Mesenchymal stem cell (in vitro differentiated cells and primary cell): ENCODE data around the gene ABCG5.

ENCODE experiments used
- DNase-seq: peaks from one replicate; pipeline ENCODE4 v3.0.0-alpha.2; 2013
- H2AFZ ChIP-seq: one replicate; pipeline ENCODE4 v1.6.1; 2013; ENCODE audit warnings: low read depth, mild to moderate bottlenecking, control low read depth, inconsistent platforms, low read length, moderate library complexity
- H2AK5ac ChIP-seq: 2 replicates; pipeline ENCODE4 v1.6.1; 2013; ENCODE audit warnings: low read length, moderate library complexity, mild to moderate bottlenecking, inconsistent platforms; ENCODE audit not compliant: severe bottlenecking
- H2BK120ac ChIP-seq: one replicate; pipeline ENCODE4 v1.6.1; 2013; ENCODE audit warnings: low read depth, mild to moderate bottlenecking, inconsistent platforms, low read length, moderate library complexity
- H2BK12ac ChIP-seq, 2 experiments: one replicate each; pipeline ENCODE4 v1.6.1; 2013; ENCODE audit warnings: inconsistent platforms in 2 of 2, low read length in 2 of 2, mild to moderate bottlenecking in 2 of 2, moderate library complexity in 2 of 2, control low read depth in 1 of 2
- H2BK15ac ChIP-seq: one replicate; pipeline ENCODE4 v1.6.1; 2013; ENCODE audit warnings: mild to moderate bottlenecking, low read depth, inconsistent platforms; ENCODE audit not compliant: poor library complexity, severe bottlenecking
- H2BK5ac ChIP-seq: 2 replicates; pipeline ENCODE4 v1.6.1; 2013; ENCODE audit warnings: low read depth, mild to moderate bottlenecking, low read length, control low read depth, inconsistent platforms; ENCODE audit not compliant: poor library complexity, severe bottlenecking
- H3K14ac ChIP-seq, 2 experiments: one replicate each; pipeline ENCODE4 v1.6.1; 2013; ENCODE audit warnings: inconsistent platforms in 2 of 2, low read length in 2 of 2, control low read depth in 1 of 2, mild to moderate bottlenecking in 1 of 2, moderate library complexity in 1 of 2
- H3K18ac ChIP-seq, 2 experiments: one replicate each; pipeline ENCODE4 v1.6.1; 2013; ENCODE audit warnings: inconsistent platforms in 2 of 2, low read length in 2 of 2, control low read depth in 1 of 2, low read depth in 1 of 2, mild to moderate bottlenecking in 1 of 2
- H3K23ac ChIP-seq, 2 experiments: one replicate each; pipeline ENCODE4 v1.6.1; 2013; ENCODE audit warnings: inconsistent platforms in 2 of 2, low read length in 2 of 2, mild to moderate bottlenecking in 2 of 2, moderate library complexity in 2 of 2, control low read depth in 1 of 2
- H3K27ac ChIP-seq: 2 replicates; pipeline ENCODE4 v1.5.1; 2013; ENCODE audit warnings: mild to moderate bottlenecking, moderate library complexity, low read length, control low read depth, inconsistent platforms; ENCODE audit not compliant: poor library complexity, severe bottlenecking
- H3K27me3 ChIP-seq, 2 experiments: 2 replicates each; pipeline versions ENCODE4 v1.6.1 to v1.7.0; 2013; ENCODE audit warnings: low read length in 2 of 2, mild to moderate bottlenecking in 2 of 2, moderate library complexity in 2 of 2, control low read depth in 1 of 2, inconsistent platforms in 1 of 2; ENCODE audit not compliant: control insufficient read depth in 1 of 2, insufficient read depth in 1 of 2
- H3K36me3 ChIP-seq, 2 experiments: 2 replicates each; pipeline versions ENCODE4 v1.6.1 to v1.7.0; 2013; ENCODE audit warnings: low read length in 2 of 2, control low read depth in 1 of 2, inconsistent platforms in 1 of 2, low read depth in 1 of 2, mild to moderate bottlenecking in 1 of 2; ENCODE audit not compliant: insufficient read depth in 2 of 2, control insufficient read depth in 1 of 2
- H3K4ac ChIP-seq, 2 experiments: one replicate each; pipeline ENCODE4 v1.6.1; 2013; ENCODE audit warnings: inconsistent platforms in 2 of 2, low read length in 2 of 2, mild to moderate bottlenecking in 2 of 2, moderate library complexity in 2 of 2, control low read depth in 1 of 2, low read depth in 1 of 2
- H3K4me1 ChIP-seq: 2 replicates; pipeline ENCODE4 v1.6.1; 2013; ENCODE audit warnings: low read depth, low read length, control low read depth; ENCODE audit not compliant: control insufficient read depth, insufficient read depth
- H3K4me2 ChIP-seq: 2 replicates; pipeline ENCODE4 v1.6.1; 2013; ENCODE audit warnings: low read length, mild to moderate bottlenecking, inconsistent platforms; ENCODE audit not compliant: poor library complexity, severe bottlenecking
- H3K4me3 ChIP-seq, 2 experiments: 2 replicates each; pipeline versions ENCODE4 v1.5.1 to v1.7.0; 2013; ENCODE audit warnings: low read length in 2 of 2, mild to moderate bottlenecking in 2 of 2, control low read depth in 1 of 2, low read depth in 1 of 2; ENCODE audit not compliant: insufficient read depth in 1 of 2
- H3K79me1 ChIP-seq: replicated peaks from 2 replicates; pipeline ENCODE4 v1.6.1; 2013; ENCODE audit warnings: mild to moderate bottlenecking, control low read depth, low read length, inconsistent platforms; ENCODE audit not compliant: poor library complexity, severe bottlenecking
- H3K9ac ChIP-seq: 2 replicates; pipeline ENCODE4 v1.7.0; 2013; ENCODE audit warnings: mild to moderate bottlenecking, low read length, moderate library complexity
- H3K9me3 ChIP-seq: 2 replicates; pipeline ENCODE4 v1.7.0; 2013; ENCODE audit warnings: mild to moderate bottlenecking, low read length; ENCODE audit not compliant: control insufficient read depth
- H4K8ac ChIP-seq: one replicate; pipeline ENCODE4 v1.6.1; 2013; ENCODE audit warnings: inconsistent platforms, mild to moderate bottlenecking, low read length, moderate library complexity
- H4K91ac ChIP-seq: one replicate; pipeline ENCODE4 v1.6.1; 2013; ENCODE audit warnings: mild to moderate bottlenecking, low read length, inconsistent platforms
- WGBS: methylation state at CpG from one replicate; pipeline ENCODE4 v1.1.7; 2013; ENCODE audit warnings: mixed read lengths; 5-methylcytosine and 5-hydroxymethylcytosine counted together

ABCG5 gene

DNA sequence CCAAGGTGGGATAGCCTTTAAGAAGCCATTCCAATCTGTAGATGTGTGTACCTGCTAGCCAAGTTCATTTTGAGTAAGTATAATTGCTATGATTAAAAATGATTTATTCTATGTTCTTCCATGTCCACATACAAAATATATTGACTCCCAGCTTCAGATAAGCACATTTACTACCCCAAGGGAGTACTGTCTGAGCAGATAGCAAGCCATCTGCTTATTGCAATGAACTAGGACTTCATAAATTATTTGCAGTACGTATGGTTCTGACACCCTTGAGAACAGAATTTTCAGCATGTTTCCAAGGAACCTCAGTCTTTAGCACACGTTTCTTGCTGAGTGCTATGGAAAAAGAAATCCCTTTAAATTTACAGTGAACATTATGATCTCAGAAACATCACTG is 28.2 kb downstream of the ABCG5 start:
- no peak overlapping the region for H2BK12ac ChIP-seq
- 78% methylated on average over 1 of the region's 2 CpGs for WGBS
- H3K23ac ChIP-seq: no peak overlapping the region
- no peaks in the 10 kb centered on the region for H3K27me3 ChIP-seq
- no peak overlapping the region for H3K9ac ChIP-seq
- H3K4me2 ChIP-seq: no peak overlapping the region
- H3K14ac ChIP-seq: no peak overlapping the region
- H3K79me1 ChIP-seq: no peaks in the 10 kb centered on the region
- H2AK5ac ChIP-seq: no peak overlapping the region
- no peak overlapping the region for H2BK15ac ChIP-seq
- H2BK120ac ChIP-seq: no peak overlapping the region
- no peak overlapping the region for H2BK5ac ChIP-seq
- no peak overlapping the region for H4K91ac ChIP-seq
- no peak overlapping the region for H3K4me3 ChIP-seq
- no peak overlapping the region for H4K8ac ChIP-seq
- no peak overlapping the region for H3K18ac ChIP-seq
- no peaks in the 10 kb centered on the region for H3K9me3 ChIP-seq
- no peak overlapping the region for H3K27ac ChIP-seq
- H2AFZ ChIP-seq: no peak overlapping the region
- H3K36me3 ChIP-seq: peaks cover 3 to 49% of the 10 kb centered on the region in 2 experiments
- no peak overlapping the region for H3K4ac ChIP-seq
- DNase-seq: no peak
- no peaks in the 10 kb centered on the region for H3K4me1 ChIP-seq

DNA sequence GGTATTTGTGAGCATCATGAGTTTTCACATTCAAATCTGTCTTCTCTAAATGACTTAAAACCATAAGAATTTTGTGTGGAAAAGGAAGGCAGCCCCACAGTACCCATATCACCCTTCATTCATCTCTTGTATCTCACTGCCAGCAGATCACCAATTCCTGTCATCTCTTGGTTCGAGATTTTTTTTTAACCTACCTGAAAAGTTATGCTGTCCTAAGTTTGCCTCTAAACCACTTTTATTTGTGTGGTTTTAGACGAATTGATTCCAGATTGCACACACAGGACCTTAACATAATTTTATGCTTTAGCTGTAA is 32.0 kb downstream of the ABCG5 start:
- WGBS: 100% methylated on average over 1 of the region's 2 CpGs
- no peak overlapping the region for H3K14ac ChIP-seq
- H3K9ac ChIP-seq: no peak overlapping the region

GRCh38 chr2:43803113-43803512 is 35.5 kb downstream of the ABCG5 start:
- no peak overlapping the region for H3K4me2 ChIP-seq
- no CpG with 5 or more reads among the region's 1 CpG for WGBS
- H4K8ac ChIP-seq: no peak overlapping the region
- peaks cover 0 to 57% of the 10 kb centered on the region in 2 experiments for H3K36me3 ChIP-seq
- H3K9me3 ChIP-seq: no peaks in the 10 kb centered on the region
- H2BK15ac ChIP-seq: no peak overlapping the region
- no peaks in the 10 kb centered on the region for H3K27me3 ChIP-seq
- H3K23ac ChIP-seq: no peak overlapping the region
- H3K4ac ChIP-seq: no peak overlapping the region
- no peaks in the 10 kb centered on the region for H3K79me1 ChIP-seq
- no peaks in the 10 kb centered on the region for H3K4me1 ChIP-seq
- no peak for DNase-seq
- H3K27ac ChIP-seq: no peak overlapping the region
- no peak overlapping the region for H2BK5ac ChIP-seq
- H3K14ac ChIP-seq: no peak overlapping the region
- no peak overlapping the region for H2BK120ac ChIP-seq
- H3K18ac ChIP-seq: no peak overlapping the region
- no peak overlapping the region for H4K91ac ChIP-seq
- no peak overlapping the region for H2AK5ac ChIP-seq
- no peak overlapping the region for H2BK12ac ChIP-seq
- no peak overlapping the region for H3K4me3 ChIP-seq
- no peak overlapping the region for H3K9ac ChIP-seq
- no peak overlapping the region for H2AFZ ChIP-seq

More for the DNA sequence above, 32.0 kb downstream of the ABCG5 start:
- Histone ChIP-seq H3K4me1 (no peaks in the 10 kb centered on the region), H3K27ac (no peak overlapping the region), H3K23ac (no peak overlapping the region), H2BK5ac (no peak overlapping the region), H3K36me3 (peaks cover 3 to 76% of the 10 kb centered on the region in 2 experiments), H3K4ac (no peak overlapping the region), H3K9me3 (no peaks in the 10 kb centered on the region), H4K91ac (no peak overlapping the region), H3K4me2 (no peak overlapping the region), H2AK5ac (no peak overlapping the region), H3K27me3 (no peaks in the 10 kb centered on the region), H3K18ac (no peak overlapping the region), H3K79me1 (no peaks in the 10 kb centered on the region), H2BK120ac (no peak overlapping the region), H2AFZ (no peak overlapping the region), H3K4me3 (no peak overlapping the region), H4K8ac (no peak overlapping the region), H2BK12ac (no peak overlapping the region), H2BK15ac (no peak overlapping the region)
- no peak for DNase-seq

DNA sequence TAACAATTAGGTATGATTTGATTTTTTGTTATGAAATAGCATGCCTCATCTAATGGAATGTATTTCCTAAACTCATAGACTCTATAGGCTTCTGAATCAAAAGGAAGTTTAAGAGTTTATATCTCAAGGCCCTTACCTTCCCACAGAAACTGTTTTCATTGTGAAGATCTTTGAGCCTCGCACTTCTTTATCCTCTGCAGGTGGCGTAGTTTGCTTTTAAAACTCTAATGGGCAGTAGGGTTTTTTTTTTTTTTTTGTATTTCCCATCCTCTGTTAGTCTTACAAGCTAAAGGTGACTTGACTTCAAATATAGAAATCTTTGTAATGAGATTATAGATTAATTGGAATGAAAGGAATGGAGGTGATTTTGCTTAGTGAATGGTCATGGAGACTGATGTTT is 36.5 kb downstream of the ABCG5 start:
- Histone ChIP-seq H3K4me2 (no peak overlapping the region), H3K18ac (no peak overlapping the region), H3K36me3 (peaks cover 5 to 55% of the 10 kb centered on the region in 2 experiments), H3K4ac (no peak overlapping the region), H3K14ac (no peak overlapping the region), H2BK12ac (no peak overlapping the region), H2AK5ac (no peak overlapping the region), H4K8ac (no peak overlapping the region), H2AFZ (no peak overlapping the region), H3K9me3 (no peaks in the 10 kb centered on the region), H3K27me3 (no peaks in the 10 kb centered on the region), H3K4me3 (no peak overlapping the region), H3K9ac (no peak overlapping the region), H3K27ac (no peak overlapping the region), H3K79me1 (no peaks in the 10 kb centered on the region), H2BK120ac (no peak overlapping the region), H4K91ac (no peak overlapping the region), H3K4me1 (no peaks in the 10 kb centered on the region), H3K23ac (no peak overlapping the region), H2BK5ac (no peak overlapping the region), H2BK15ac (no peak overlapping the region)
- WGBS: 80% methylated on average over 2 of the region's 2 CpGs
- no peak for DNase-seq
